Measurements from ENCODE around the gene RC3H2.
A peak's percentile ranks its signal among the peaks of the same experiment; 100 is the strongest.
"Not testable (repeated sequence)": the region's sequence is repeated elsewhere in the genome, so short reads cannot be mapped to it uniquely, and the experiment has no call there.

The RC3H2 gene

DNA sequence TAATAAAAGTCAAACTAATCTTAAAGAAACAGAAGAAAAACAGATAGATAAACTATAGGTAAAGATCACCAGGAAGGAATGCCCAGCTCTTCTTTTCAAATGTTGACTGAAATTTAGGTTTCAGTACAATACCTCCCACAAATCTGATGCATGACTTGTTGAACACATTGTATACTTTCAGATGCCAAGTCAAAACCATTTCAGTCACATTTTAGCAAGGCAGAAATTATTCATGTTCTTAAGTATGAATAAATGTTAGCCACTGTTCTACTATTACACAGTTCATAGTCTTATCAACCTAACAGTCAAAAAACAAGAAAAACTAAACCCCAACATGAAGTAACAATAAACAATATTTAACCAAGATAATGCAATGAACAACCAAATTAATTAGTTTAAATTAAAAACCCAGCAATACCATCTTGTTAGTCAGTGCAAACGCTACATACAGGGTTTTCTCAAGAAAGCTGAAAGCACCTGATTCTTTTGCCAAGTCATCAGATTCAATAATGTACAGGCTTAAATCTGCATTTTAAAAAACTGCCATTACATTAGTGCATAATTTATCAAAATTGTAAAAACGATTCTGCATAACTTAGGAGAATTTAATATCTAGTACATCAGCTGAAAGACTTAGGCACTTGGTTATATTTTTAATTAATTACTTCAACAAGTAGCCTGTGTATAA lies 56.8 kb downstream of the RC3H2 start:
- H3K36me3 Mint-ChIP-seq (ENCODE audit: insufficient read depth) = peaks cover 53% of the 10 kb centered on the region
- H3K4me3 Mint-ChIP-seq = no peak overlapping the region
- H3K27ac Mint-ChIP-seq = peak overlapping the region; percentile 11 to 29
- DNase-seq (no peak), ATAC-seq (replicated peaks) (no peak)
- H3K27me3 Mint-ChIP-seq = no peaks in the 10 kb centered on the region
- H3K9me3 Mint-ChIP-seq = no peaks in the 10 kb centered on the region
- H3K4me1 Mint-ChIP-seq (ENCODE audit: low read depth in 2 of 2) = peaks cover 2 to 7% of the 10 kb centered on the region in 2 donors

DNA sequence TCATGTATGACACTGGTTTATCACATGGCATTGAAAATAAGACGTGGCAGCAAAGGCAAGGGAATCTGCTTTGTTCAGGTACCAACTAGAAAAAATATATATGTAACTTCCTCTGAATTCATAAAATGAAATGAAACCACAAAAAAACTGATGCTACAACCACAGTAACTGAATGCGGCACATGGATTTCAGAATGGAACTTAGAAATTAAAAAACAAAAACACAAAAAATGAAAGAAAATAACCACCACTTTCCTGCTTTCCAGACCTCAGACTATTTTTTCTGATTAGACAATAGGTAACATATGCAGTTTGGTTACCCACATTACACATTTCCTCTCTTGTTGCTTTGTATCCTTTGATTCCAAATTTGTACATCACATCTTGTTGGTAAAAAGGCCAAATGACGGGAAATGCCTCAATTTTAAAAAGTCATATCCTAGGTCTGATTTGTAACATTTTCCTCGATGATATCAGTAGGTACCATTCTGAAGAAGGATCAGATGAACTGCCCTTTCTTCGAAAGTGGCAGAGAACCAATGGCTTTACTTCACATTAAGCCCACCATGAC lies 58.7 kb downstream of the RC3H2 start:
- peak overlapping the region; percentile 23 to 51 for H3K27ac Mint-ChIP-seq
- H3K4me1 Mint-ChIP-seq (ENCODE audit: low read depth in 2 of 2) = peaks cover 2 to 7% of the 10 kb centered on the region in 2 donors
- peaks cover 40% of the 10 kb centered on the region for H3K36me3 Mint-ChIP-seq (ENCODE audit: insufficient read depth)
- ATAC-seq (replicated peaks) (no peak), DNase-seq (no peak)
- no peaks in the 10 kb centered on the region for H3K9me3 Mint-ChIP-seq
- H3K27me3 Mint-ChIP-seq = no peaks in the 10 kb centered on the region
- no peak overlapping the region for H3K4me3 Mint-ChIP-seq

- Mint-ChIP-seq H3K27me3 (no peaks in the 10 kb centered on the region), H3K4me1 (ENCODE audit: low read depth in 2 of 2) (peaks cover 2 to 3% of the 10 kb centered on the region in 2 donors), H3K36me3 (ENCODE audit: insufficient read depth) (peaks cover 27% of the 10 kb centered on the region), H3K9me3 (no peaks in the 10 kb centered on the region), H3K4me3 (no peak overlapping the region), H3K27ac (no peak overlapping the region)
- ATAC-seq (replicated peaks) (no peak), DNase-seq (no peak)
Measured at GRCh38 chr9:122845116-122845515, 60.0 kb downstream of the RC3H2 start.

- ATAC-seq (replicated peaks) (no peak), DNase-seq (no peak)
- H3K27me3 Mint-ChIP-seq = no peaks in the 10 kb centered on the region
- H3K4me3 Mint-ChIP-seq = no peak overlapping the region
- H3K36me3 Mint-ChIP-seq (ENCODE audit: insufficient read depth) = peaks cover 18% of the 10 kb centered on the region
- H3K4me1 Mint-ChIP-seq (ENCODE audit: low read depth in 2 of 2) = peaks cover 2 to 3% of the 10 kb centered on the region in 2 donors
- H3K9me3 Mint-ChIP-seq = no peaks in the 10 kb centered on the region
- peak overlapping the region in 1 of 2 donors; percentile 20 for H3K27ac Mint-ChIP-seq
Measured at GRCh38 chr9:122844137-122844536, 61.0 kb downstream of the RC3H2 start.

DNA sequence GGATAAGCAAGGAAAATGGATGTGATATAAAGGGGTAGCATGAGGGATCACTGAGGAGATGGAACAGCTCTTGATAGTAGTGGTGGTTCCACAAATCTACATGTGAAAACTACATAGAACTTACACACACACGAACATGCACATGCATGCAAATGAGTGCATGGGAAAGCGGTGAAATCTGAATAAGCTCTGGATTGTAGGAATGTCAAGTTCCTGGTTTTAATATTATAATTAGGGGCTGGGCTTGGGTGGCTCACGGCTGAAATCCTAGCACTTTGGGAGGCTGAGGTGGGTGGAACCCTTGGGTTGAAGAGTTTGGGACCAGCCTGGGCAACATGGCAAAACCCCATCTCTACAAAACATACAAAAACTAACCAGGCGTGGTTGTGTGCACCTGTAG lies 63.7 kb downstream of the RC3H2 start:
- ATAC-seq (replicated peaks) (no peak), DNase-seq (no peak)
- no peak overlapping the region for H3K4me3 Mint-ChIP-seq
- H3K9me3 Mint-ChIP-seq = no peaks in the 10 kb centered on the region
- H3K27me3 Mint-ChIP-seq = no peaks in the 10 kb centered on the region
- H3K27ac Mint-ChIP-seq = no peak overlapping the region
- peaks cover 0 to 3% of the 10 kb centered on the region in 2 donors for H3K4me1 Mint-ChIP-seq (ENCODE audit: low read depth in 2 of 2)
- H3K36me3 Mint-ChIP-seq (ENCODE audit: insufficient read depth) = peaks cover 3% of the 10 kb centered on the region

GRCh38 chr9:122838441-122838840 lies 66.7 kb downstream of the RC3H2 start:
- H3K4me1 Mint-ChIP-seq (ENCODE audit: low read depth in 2 of 2) = peaks cover 11 to 12% of the 10 kb centered on the region in 2 donors
- DNase-seq; H3K36me3 Mint-ChIP-seq (ENCODE audit: insufficient read depth); H3K9me3 Mint-ChIP-seq; H3K4me3 Mint-ChIP-seq; H3K27ac Mint-ChIP-seq; H3K27me3 Mint-ChIP-seq; ATAC-seq (replicated peaks): not testable (repeated sequence)

- H3K4me1 Mint-ChIP-seq (ENCODE audit: low read depth in 2 of 2) = peaks cover 11 to 12% of the 10 kb centered on the region in 2 donors
- H3K36me3 Mint-ChIP-seq (ENCODE audit: insufficient read depth) = no peaks in the 10 kb centered on the region
- H3K9me3 Mint-ChIP-seq = no peaks in the 10 kb centered on the region
- no peaks in the 10 kb centered on the region for H3K27me3 Mint-ChIP-seq
- no peak for DNase-seq
- no peak overlapping the region for H3K27ac Mint-ChIP-seq
- no peak for ATAC-seq (replicated peaks)
- no peak overlapping the region for H3K4me3 Mint-ChIP-seq
Measured at GRCh38 chr9:122837266-122837850, 67.8 kb downstream of the RC3H2 start.

DNA sequence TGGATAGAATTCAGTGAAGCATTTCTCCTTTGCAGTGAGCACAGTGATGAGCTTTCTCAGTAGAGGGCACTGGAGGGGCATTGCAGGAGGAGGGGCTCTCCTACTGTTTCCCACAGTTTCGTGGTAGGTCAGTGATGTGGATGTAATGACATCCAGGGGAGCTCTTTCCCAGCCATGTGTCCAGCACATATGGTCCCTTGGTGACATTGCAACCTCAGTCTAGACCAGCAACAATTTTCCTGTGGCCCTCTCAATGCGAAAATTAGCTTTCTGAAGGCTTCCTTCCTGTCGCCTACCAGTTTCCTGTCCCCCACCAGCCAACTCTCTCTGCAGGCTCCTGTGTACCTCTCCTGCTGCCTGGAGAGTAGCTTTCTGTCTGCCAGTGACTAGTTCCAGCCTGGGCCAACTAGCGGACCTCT lies 69.8 kb downstream of the RC3H2 start:
- peaks cover 11 to 16% of the 10 kb centered on the region in 2 donors for H3K4me1 Mint-ChIP-seq (ENCODE audit: low read depth in 2 of 2)
- DNase-seq (no peak), ATAC-seq (replicated peaks) (peak; percentile 55)
- H3K27ac Mint-ChIP-seq = peak overlapping the region in 1 of 2 donors; percentile 73
- no peaks in the 10 kb centered on the region for H3K27me3 Mint-ChIP-seq
- H3K4me3 Mint-ChIP-seq = peak overlapping the region; percentile 26 to 56
- no peaks in the 10 kb centered on the region for H3K9me3 Mint-ChIP-seq
- no peaks in the 10 kb centered on the region for H3K36me3 Mint-ChIP-seq (ENCODE audit: insufficient read depth)

- peak overlapping the region in 1 of 2 donors; percentile 51 for H3K4me3 Mint-ChIP-seq
- peak overlapping the region in 1 of 2 donors; percentile 6 for H3K27ac Mint-ChIP-seq
- DNase-seq = no peak
- H3K27me3 Mint-ChIP-seq = no peaks in the 10 kb centered on the region
- no peaks in the 10 kb centered on the region for H3K9me3 Mint-ChIP-seq
- no peak for ATAC-seq (replicated peaks)
- peaks cover 20% of the 10 kb centered on the region for H3K36me3 Mint-ChIP-seq (ENCODE audit: insufficient read depth)
- H3K4me1 Mint-ChIP-seq (ENCODE audit: low read depth in 2 of 2) = peaks cover 17 to 22% of the 10 kb centered on the region in 2 donors
Measured at GRCh38 chr9:122832194-122832593, 73.0 kb downstream of the RC3H2 start.

DNA sequence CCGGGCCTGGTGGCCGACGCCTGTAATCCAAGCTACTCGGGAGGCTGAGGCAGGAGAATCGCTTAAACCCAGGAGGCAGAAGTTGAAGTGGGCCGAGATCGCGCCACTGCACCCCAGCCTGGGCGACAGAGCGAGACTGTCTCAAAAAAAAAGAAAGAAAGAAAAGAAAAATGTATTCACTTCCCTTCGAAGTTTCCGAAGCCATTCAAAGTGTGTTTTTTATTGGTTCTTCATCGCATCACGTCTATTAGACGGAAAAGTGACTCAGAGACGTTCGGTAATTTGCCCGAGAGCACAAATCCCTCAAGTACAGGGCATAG lies 76.2 kb downstream of the RC3H2 start:
- peak overlapping the region; percentile 99 to 100 for H3K4me3 Mint-ChIP-seq
- not testable (repeated sequence) for H3K27me3 Mint-ChIP-seq; DNase-seq; H3K9me3 Mint-ChIP-seq; ATAC-seq (replicated peaks)
- H3K36me3 Mint-ChIP-seq (ENCODE audit: insufficient read depth) = peaks cover 33% of the 10 kb centered on the region
- H3K27ac Mint-ChIP-seq = peak overlapping the region; percentile 98
- peaks cover 19 to 34% of the 10 kb centered on the region in 2 donors for H3K4me1 Mint-ChIP-seq (ENCODE audit: low read depth in 2 of 2)

- no peak for DNase-seq
- no peaks in the 10 kb centered on the region for H3K9me3 Mint-ChIP-seq
- H3K4me3 Mint-ChIP-seq = peak overlapping the region; percentile 99 to 100
- H3K4me1 Mint-ChIP-seq (ENCODE audit: low read depth in 2 of 2) = peaks cover 23 to 43% of the 10 kb centered on the region in 2 donors
- H3K27me3 Mint-ChIP-seq = no peaks in the 10 kb centered on the region
- peak; percentile 6 for ATAC-seq (replicated peaks)
- H3K27ac Mint-ChIP-seq = peak overlapping the region; percentile 98
- H3K36me3 Mint-ChIP-seq (ENCODE audit: insufficient read depth) = peaks cover 43% of the 10 kb centered on the region
Measured at GRCh38 chr9:122827761-122828093, 77.4 kb downstream of the RC3H2 start.

GRCh38 chr9:122822938-122823337 lies 82.2 kb downstream of the RC3H2 start:
- Mint-ChIP-seq H3K27ac (peak overlapping the region in 1 of 2 donors; percentile 75), H3K4me1 (ENCODE audit: low read depth in 2 of 2) (peaks cover 29 to 54% of the 10 kb centered on the region in 2 donors), H3K27me3 (no peaks in the 10 kb centered on the region), H3K4me3 (no peak overlapping the region), H3K36me3 (ENCODE audit: insufficient read depth) (peaks cover 44% of the 10 kb centered on the region), H3K9me3 (no peaks in the 10 kb centered on the region)
- ATAC-seq (replicated peaks) (no peak), DNase-seq (no peak)

DNA sequence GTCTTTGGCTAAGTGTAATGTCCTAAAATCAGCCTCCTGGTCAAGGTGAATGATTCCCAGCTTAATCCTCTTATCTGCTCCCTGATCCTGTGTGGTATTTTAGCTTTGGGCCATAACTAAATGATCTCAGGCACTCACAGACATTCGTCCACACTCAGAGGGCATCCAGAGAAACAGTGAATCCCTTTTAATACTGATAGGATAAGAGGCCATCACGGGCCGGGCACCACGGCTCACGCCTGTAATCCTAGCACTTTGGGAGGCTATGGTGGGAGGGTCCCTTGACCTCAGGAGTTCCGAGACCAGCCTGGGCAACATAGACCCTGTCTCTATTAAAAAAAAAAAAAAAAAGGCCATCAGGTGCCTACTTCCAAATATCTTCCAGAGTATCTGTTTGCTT lies 83.1 kb downstream of the RC3H2 start:
- Mint-ChIP-seq H3K9me3 (no peaks in the 10 kb centered on the region), H3K4me1 (ENCODE audit: low read depth in 2 of 2) (peaks cover 22 to 48% of the 10 kb centered on the region in 2 donors)
- no peak for ATAC-seq (replicated peaks)

More for the DNA sequence above, 83.1 kb downstream of the RC3H2 start:
- no peaks in the 10 kb centered on the region for H3K27me3 Mint-ChIP-seq
- no peak overlapping the region for H3K4me3 Mint-ChIP-seq
- no peak for DNase-seq
- peak overlapping the region; percentile 20 to 75 for H3K27ac Mint-ChIP-seq
- H3K36me3 Mint-ChIP-seq (ENCODE audit: insufficient read depth) = peaks cover 39% of the 10 kb centered on the region

Measured in effector memory CD8-positive, alpha-beta T cell (primary cell).